SK-N-SH (cell line): Measurements from ENCODE around the gene FBXO47. TPM values are rescaled to one million over a fixed set of nuclear protein-coding genes. Genes with fewer than 3 reads are reported as not detected.

Experiments
- CTCF ChIA-PET: fragments of 300-600, 350-600 bp; formaldehyde crosslinking; extraction: SDS; loops from one replicate; lab custom pipeline; 2021; lab: Yijun Ruan, JAX
- POLR2A ChIA-PET: fragments of 350-600 bp; sonication (Branson Sonifier 250); formaldehyde crosslinking; extraction: SDS; loops from one replicate; lab custom pipeline; 2020; ENCODE audit warnings: antibody characterized with exemption, inconsistent platforms; lab: Yijun Ruan, JAX
- DNase-seq: peaks from one replicate; pipeline ENCODE4 v3.0.0; 2012
- H2AFZ ChIP-seq: fragments of 200-600 bp; sonication (generic); 2 replicates; pipeline ENCODE4 v1.8.1; 2016; ENCODE audit warnings: antibody characterized with exemption, mild to moderate bottlenecking, low read depth
- H3F3A ChIP-seq: fragments of 200-600 bp; sonication (generic); replicated peaks from 2 replicates; pipeline ENCODE3; 2016; ENCODE audit warnings: antibody characterized with exemption, mild to moderate bottlenecking; ENCODE audit not compliant: insufficient read depth
- H3K27ac ChIP-seq, 2 experiments: fragments of 200-500 bp in 1 of 2; fragments of 200-600 bp in 1 of 2; sonication (Bioruptor generic) in 1 of 2; sonication (generic), shearing (Covaris generic) in 1 of 2; 2 replicates each; pipeline versions ENCODE4 v1.5.1 to v1.6.1; 2014 to 2016; ENCODE audit warnings: low read depth in 2 of 2, inconsistent platforms in 1 of 2, low read length in 1 of 2, mild to moderate bottlenecking in 1 of 2, mixed read lengths in 1 of 2
- H3K27me3 ChIP-seq: fragments of 200-600 bp; sonication (generic), shearing (Covaris generic); 2 replicates; pipeline ENCODE4 v1.6.1; 2016; ENCODE audit warnings: mixed run types; ENCODE audit not compliant: insufficient read depth
- H3K36me3 ChIP-seq, 2 experiments: fragments of 200-500 bp in 1 of 2; fragments of 200-600 bp in 1 of 2; sonication (Bioruptor generic) in 1 of 2; sonication (generic) in 1 of 2; replicated peaks in 1 of 2; 2 replicates each; pipeline versions ENCODE3 to v1.5.1; 2014 to 2016; ENCODE audit warnings: low read length in 1 of 2, mild to moderate bottlenecking in 1 of 2; ENCODE audit not compliant: insufficient read depth in 2 of 2, control insufficient read depth in 1 of 2
- H3K4me1 ChIP-seq, 2 experiments: fragments of 200-500 bp in 1 of 2; fragments of 200-600 bp in 1 of 2; sonication (Bioruptor generic) in 1 of 2; sonication (generic), shearing (Covaris generic) in 1 of 2; 2 replicates each; pipeline versions ENCODE4 v1.5.1 to v1.6.1; 2014 to 2016; ENCODE audit warnings: low read depth in 1 of 2, low read length in 1 of 2, mixed run types in 1 of 2; ENCODE audit not compliant: insufficient read depth in 2 of 2, control insufficient read depth in 1 of 2
- H3K4me2 ChIP-seq: fragments of 200-600 bp; sonication (generic), shearing (Covaris generic); 2 replicates; pipeline ENCODE4 v1.6.1; 2017; ENCODE audit warnings: mixed run types
- H3K4me3 ChIP-seq, 2 experiments: fragments of 200-500 bp in 1 of 2; fragments of 200-600 bp in 1 of 2; sonication (Bioruptor generic) in 1 of 2; sonication (generic), shearing (Covaris generic) in 1 of 2; 2 replicates each; pipeline versions ENCODE4 v1.5.1 to v1.8.1; 2014 to 2016; ENCODE audit warnings: low read depth in 2 of 2, inconsistent platforms in 1 of 2, low read length in 1 of 2, mild to moderate bottlenecking in 1 of 2, mixed read lengths in 1 of 2, moderate library complexity in 1 of 2
- H3K79me2 ChIP-seq: fragments of 200-600 bp; sonication (generic); 2 replicates; pipeline ENCODE4 v1.8.1; 2017; ENCODE audit warnings: mild to moderate bottlenecking; ENCODE audit not compliant: insufficient read depth
- H3K9ac ChIP-seq: fragments of 200-600 bp; sonication (generic); 2 replicates; pipeline ENCODE4 v1.6.1; 2017; ENCODE audit warnings: mixed run types
- H3K9me2 ChIP-seq: fragments of 200-600 bp; sonication (generic); 2 replicates; pipeline ENCODE4 v1.6.1; 2017; ENCODE audit warnings: mixed run types
- H3K9me3 ChIP-seq: fragments of 200-600 bp; sonication (generic); 2 replicates; pipeline ENCODE4 v1.6.1; 2017; ENCODE audit warnings: mixed run types, mild to moderate bottlenecking, moderate library complexity
- H4K20me1 ChIP-seq: fragments of 200-600 bp; sonication (generic); 2 replicates; pipeline ENCODE4 v1.6.1; 2017; ENCODE audit warnings: mild to moderate bottlenecking, mixed run types; ENCODE audit not compliant: insufficient read depth
- EP300 ChIP-seq, 2 experiments: IDR thresholded peaks; 2 replicates each; pipeline versions ENCODE4 v1.4.0 to v1.6.1; 2012; ENCODE audit warnings: borderline replicate concordance in 1 of 2, low read depth in 1 of 2, low read length in 1 of 2
- EZH2phosphoT487 ChIP-seq: fragments of 200-600 bp; sonication (generic); IDR thresholded peaks from 2 replicates; pipeline ENCODE4 v1.6.1; 2017; ENCODE audit warnings: low read depth, mixed run types, mild to moderate bottlenecking, antibody characterized with exemption, moderate library complexity, borderline replicate concordance
- JUND ChIP-seq: IDR thresholded peaks from 2 replicates; pipeline ENCODE4 v1.4.0; 2012
- POLR2AphosphoS5 ChIP-seq: IDR thresholded peaks from 2 replicates; pipeline ENCODE4 v1.6.1; 2012; ENCODE audit warnings: low read depth, low read length
- RAD21 ChIP-seq: IDR thresholded peaks from 2 replicates; pipeline ENCODE4 v1.6.1; 2012; ENCODE audit warnings: mild to moderate bottlenecking, low read length
- RCOR1 ChIP-seq: fragments of 150-350 bp; IDR thresholded peaks from 2 replicates; pipeline ENCODE4 v1.6.1; 2017; ENCODE audit warnings: antibody characterized with exemption, low read length
- RFX5 ChIP-seq: IDR thresholded peaks from 2 replicates; pipeline ENCODE4 v1.6.1; 2012; ENCODE audit warnings: mild to moderate bottlenecking, improper control_type of control experiment, low read length
- RXRA ChIP-seq: IDR thresholded peaks from 2 replicates; pipeline ENCODE4 v1.4.0; 2012; ENCODE audit warnings: low read depth, mild to moderate bottlenecking, borderline replicate concordance
- SMC3 ChIP-seq: IDR thresholded peaks from 2 replicates; pipeline ENCODE4 v1.6.1; 2012; ENCODE audit warnings: low read depth, low read length, improper control_type of control experiment
- TCF12 ChIP-seq: IDR thresholded peaks from 2 replicates; pipeline ENCODE4 v1.4.0; 2012
- WGBS: methylation state at CpG from one replicate; pipeline ENCODE4 v1.1.6; 2017; ENCODE audit warnings: low lambda C conversion rate; 5-methylcytosine and 5-hydroxymethylcytosine counted together
- polyA plus RNA-seq, 3 experiments: library from polyadenylated mRNA; depleted of rRNA; stranded (reverse); fragments of >200 nt; gene quantifications; 2 replicates each; pipeline ENCODE4 v1.2.3, GENCODE V29; 2012
- TF ChIP-seq, protein P1 (sequence below): fragments of 150-350 bp; IDR thresholded peaks from 2 replicates; pipeline ENCODE4 v1.6.1; 2017; ENCODE audit warnings: antibody characterized with exemption, low read length, low read depth, borderline replicate concordance
- TF ChIP-seq, protein P2 (sequence below): IDR thresholded peaks from 2 replicates; pipeline ENCODE4 v1.4.0; 2012; ENCODE audit warnings: low read depth, borderline replicate concordance
- TF ChIP-seq, protein P3 (sequence below): fragments of 200-600 bp; sonication (generic); IDR thresholded peaks from 2 replicates; pipeline ENCODE4 v1.6.1; 2017; ENCODE audit warnings: antibody characterized with exemption, mild to moderate bottlenecking, moderate library complexity

The FBXO47 gene
- polyA plus RNA-seq, 1 of the 3 experiments (the other 2 are of a cell fraction): not detected

DNA sequence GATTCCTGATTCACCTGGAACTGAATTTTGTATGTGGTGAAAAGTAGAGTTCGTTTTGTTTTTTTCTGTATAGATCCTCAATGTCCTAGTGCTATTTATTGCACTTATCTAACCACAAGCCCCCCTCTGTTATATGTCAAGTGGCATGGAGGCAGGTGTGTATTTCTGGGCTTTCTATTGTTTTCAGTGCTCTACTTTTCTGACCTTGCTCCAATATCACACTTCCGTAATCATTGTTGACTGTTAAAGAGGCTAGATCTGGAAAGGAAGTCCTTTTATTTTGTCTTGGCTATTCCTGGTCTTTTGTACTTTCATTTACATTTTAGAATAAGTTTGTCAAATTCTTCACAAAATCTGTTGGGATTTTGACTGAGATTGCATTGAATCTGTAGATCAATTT, 26.8 kb upstream of the FBXO47 start:
- no peaks in the 10 kb centered on the region for H3K27me3 ChIP-seq
- no peak for TF ChIP-seq RXRA
- no peak for TF ChIP-seq RFX5
- TF ChIP-seq, protein P1, sequence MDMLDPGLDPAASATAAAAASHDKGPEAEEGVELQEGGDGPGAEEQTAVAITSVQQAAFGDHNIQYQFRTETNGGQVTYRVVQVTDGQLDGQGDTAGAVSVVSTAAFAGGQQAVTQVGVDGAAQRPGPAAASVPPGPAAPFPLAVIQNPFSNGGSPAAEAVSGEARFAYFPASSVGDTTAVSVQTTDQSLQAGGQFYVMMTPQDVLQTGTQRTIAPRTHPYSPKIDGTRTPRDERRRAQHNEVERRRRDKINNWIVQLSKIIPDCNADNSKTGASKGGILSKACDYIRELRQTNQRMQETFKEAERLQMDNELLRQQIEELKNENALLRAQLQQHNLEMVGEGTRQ: no peak
- no peak for TF ChIP-seq EP300 (IDR thresholded peaks at IDR 0.05; ENCODE audit: borderline replicate concordance in 1 of 2, low read depth in 1 of 2, low read length in 1 of 2)
- TF ChIP-seq, protein P2, sequence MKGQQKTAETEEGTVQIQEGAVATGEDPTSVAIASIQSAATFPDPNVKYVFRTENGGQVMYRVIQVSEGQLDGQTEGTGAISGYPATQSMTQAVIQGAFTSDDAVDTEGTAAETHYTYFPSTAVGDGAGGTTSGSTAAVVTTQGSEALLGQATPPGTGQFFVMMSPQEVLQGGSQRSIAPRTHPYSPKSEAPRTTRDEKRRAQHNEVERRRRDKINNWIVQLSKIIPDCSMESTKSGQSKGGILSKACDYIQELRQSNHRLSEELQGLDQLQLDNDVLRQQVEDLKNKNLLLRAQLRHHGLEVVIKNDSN: no peak
- no peak for TF ChIP-seq TCF12
- TF ChIP-seq SMC3: no peak
- no peak for TF ChIP-seq RCOR1
- TF ChIP-seq JUND: no peak
- TF ChIP-seq POLR2AphosphoS5: no peak
- TF ChIP-seq EZH2phosphoT487: no peak
- TF ChIP-seq RAD21: no peak
- CTCF ChIA-PET: interaction anchor here (0.8 to 1.9 kb wide), 2 partner anchors 11 to 159 kb away, joined by 5 to 8 read pairs; no protein-coding TSS in a partner anchor

DNA sequence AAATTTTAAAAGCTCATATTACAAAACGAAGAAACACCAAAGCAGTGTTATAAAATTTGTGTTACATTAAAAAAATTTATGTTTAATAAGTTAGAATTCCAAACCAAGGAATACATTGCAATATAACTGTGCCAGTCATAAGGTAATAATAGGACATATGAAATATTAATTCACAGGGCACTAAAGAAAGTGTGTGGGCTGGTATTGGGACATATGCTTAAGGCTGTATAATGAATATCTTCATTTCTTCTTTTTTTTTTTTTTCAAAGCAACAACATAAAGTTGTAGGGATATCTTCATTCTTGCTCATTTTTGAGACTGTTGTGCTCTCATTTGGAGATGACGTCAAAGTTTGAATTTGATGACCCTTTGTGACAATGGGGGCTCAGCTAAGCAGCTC, 17.5 kb upstream of the FBXO47 start:
- peaks cover 7% of the 10 kb centered on the region for H3F3A ChIP-seq
- H2AFZ ChIP-seq: no peak overlapping the region
- WGBS: 58% methylated on average over 2 of the region's 2 CpGs
- no peak overlapping the region for H3K9ac ChIP-seq
- no peak overlapping the region for H3K27ac ChIP-seq
- TF ChIP-seq, protein P3, sequence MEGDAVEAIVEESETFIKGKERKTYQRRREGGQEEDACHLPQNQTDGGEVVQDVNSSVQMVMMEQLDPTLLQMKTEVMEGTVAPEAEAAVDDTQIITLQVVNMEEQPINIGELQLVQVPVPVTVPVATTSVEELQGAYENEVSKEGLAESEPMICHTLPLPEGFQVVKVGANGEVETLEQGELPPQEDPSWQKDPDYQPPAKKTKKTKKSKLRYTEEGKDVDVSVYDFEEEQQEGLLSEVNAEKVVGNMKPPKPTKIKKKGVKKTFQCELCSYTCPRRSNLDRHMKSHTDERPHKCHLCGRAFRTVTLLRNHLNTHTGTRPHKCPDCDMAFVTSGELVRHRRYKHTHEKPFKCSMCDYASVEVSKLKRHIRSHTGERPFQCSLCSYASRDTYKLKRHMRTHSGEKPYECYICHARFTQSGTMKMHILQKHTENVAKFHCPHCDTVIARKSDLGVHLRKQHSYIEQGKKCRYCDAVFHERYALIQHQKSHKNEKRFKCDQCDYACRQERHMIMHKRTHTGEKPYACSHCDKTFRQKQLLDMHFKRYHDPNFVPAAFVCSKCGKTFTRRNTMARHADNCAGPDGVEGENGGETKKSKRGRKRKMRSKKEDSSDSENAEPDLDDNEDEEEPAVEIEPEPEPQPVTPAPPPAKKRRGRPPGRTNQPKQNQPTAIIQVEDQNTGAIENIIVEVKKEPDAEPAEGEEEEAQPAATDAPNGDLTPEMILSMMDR: no peak
- no peak overlapping the region for H3K4me2 ChIP-seq
- H3K79me2 ChIP-seq: no peaks in the 10 kb centered on the region
- H3K27me3 ChIP-seq: no peaks in the 10 kb centered on the region
- ChIA-PET POLR2A (no interaction called here), CTCF (interaction anchor here (0.8 to 6.1 kb wide), 10 partner anchors 18 to 260 kb away, joined by 3 to 174 read pairs (median 6); partner anchors contain the start of genes ARL5C and PLXDC1)
- H3K9me2 ChIP-seq: no peaks in the 10 kb centered on the region
- H3K4me1 ChIP-seq: peaks cover 0 to 12% of the 10 kb centered on the region in 2 experiments; a peak in 2 of 4 replicates
- H3K4me3 ChIP-seq: no peak overlapping the region
- H3K36me3 ChIP-seq: no peaks in the 10 kb centered on the region
- H3K9me3 ChIP-seq: no peaks in the 10 kb centered on the region
- DNase-seq: no peak
- H4K20me1 ChIP-seq: no peaks in the 10 kb centered on the region

More for the DNA sequence above, 26.8 kb upstream of the FBXO47 start:
- Histone ChIP-seq H3K79me2 (no peaks in the 10 kb centered on the region), H3K27ac (no peak overlapping the region), H3K9ac (no peak overlapping the region), H3K4me2 (no peak overlapping the region), H3K4me3 (no peak overlapping the region), H3K4me1 (no peaks in the 10 kb centered on the region), H4K20me1 (no peaks in the 10 kb centered on the region), H3K9me3 (peaks cover 5% of the 10 kb centered on the region; the same call in 1 of the 2 replicates), H3K36me3 (no peaks in the 10 kb centered on the region), H3F3A (no peaks in the 10 kb centered on the region), H2AFZ (no peak overlapping the region), H3K9me2 (no peaks in the 10 kb centered on the region)
- DNase-seq: no peak
- 22% methylated on average over 2 of the region's 2 CpGs for WGBS
- POLR2A ChIA-PET: no interaction called here
